Activated CD4-positive, alpha-beta T cell treated with anti-CD3 and anti-CD28 coated beads for 4 hours (primary cell): ENCODE measurements around the gene RCE1.

ENCODE experiments used
- DNase-seq, 2 donors: peaks; one replicate each; pipeline ENCODE4 v3.0.0-alpha.2; 2020

Gene RCE1

DNA sequence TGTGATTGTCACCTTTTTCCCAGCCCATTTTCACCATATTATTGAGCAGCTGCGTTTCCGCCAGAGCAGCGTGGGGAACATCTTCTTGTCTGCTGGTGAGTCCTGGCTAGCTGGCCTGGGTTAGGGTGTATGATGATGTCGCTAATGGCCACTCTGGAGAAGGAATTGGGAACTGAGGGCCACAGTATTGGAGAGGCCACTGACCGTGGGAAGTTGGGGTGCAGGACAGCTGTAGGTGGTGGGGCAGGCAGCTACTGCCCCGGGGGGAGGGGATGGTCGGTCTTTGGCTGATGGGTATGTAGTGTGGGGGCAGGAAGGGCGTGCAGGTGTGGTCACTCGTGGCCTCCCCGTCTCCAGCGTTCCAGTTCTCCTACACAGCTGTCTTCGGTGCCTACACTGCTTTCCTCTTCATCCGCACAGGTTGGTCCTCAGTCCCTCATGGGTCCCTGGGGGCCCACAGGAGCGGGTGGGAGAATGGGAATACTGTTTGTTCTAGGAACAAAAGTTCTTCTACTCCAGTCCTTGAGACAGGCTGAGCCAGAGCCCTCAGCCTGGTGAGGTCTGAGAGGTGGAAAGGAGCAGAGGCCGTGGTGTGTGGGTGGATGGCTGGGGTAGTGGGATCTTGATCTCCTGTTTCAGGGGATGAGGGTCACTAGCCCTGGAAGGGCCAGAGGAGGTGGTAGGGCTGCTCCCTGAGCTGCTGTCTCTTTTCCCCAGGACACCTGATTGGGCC lies 2.1 kb downstream of the RCE1 start:
- no peak for DNase-seq

DNA sequence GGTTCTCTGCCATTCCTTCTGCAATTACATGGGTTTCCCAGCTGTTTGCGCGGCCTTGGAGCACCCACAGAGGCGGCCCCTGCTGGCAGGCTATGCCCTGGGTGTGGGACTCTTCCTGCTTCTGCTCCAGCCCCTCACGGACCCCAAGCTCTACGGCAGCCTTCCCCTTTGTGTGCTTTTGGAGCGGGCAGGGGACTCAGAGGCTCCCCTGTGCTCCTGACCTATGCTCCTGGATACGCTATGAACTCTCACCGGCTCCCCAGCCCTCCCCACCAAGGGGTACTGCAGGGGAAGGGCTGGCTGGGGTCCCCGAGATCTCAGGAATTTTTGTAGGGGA lies 2.6 kb downstream of the RCE1 start:
- no peak for DNase-seq

DNA sequence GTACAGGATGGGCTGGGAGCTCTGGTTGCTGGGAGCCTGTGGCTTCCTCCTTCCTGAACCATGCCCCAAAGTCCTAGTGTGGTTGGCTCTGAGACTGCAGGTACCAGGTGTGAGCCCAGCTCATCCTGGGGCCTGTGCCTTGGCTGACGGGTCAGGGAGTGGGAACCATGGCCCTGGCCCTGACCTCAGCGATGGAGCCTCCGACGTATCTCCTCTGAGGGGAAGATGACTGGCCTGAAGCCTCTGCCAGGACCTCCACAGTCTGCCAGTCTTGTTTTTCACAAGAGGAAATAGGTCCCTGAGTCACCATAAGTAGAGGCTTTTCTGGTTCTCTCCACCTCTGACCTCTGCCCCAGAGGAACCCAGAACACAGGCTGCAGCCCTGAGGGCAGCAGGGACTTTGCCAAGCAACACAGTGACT lies 3.4 kb downstream of the RCE1 start:
- DNase-seq = no peak

DNA sequence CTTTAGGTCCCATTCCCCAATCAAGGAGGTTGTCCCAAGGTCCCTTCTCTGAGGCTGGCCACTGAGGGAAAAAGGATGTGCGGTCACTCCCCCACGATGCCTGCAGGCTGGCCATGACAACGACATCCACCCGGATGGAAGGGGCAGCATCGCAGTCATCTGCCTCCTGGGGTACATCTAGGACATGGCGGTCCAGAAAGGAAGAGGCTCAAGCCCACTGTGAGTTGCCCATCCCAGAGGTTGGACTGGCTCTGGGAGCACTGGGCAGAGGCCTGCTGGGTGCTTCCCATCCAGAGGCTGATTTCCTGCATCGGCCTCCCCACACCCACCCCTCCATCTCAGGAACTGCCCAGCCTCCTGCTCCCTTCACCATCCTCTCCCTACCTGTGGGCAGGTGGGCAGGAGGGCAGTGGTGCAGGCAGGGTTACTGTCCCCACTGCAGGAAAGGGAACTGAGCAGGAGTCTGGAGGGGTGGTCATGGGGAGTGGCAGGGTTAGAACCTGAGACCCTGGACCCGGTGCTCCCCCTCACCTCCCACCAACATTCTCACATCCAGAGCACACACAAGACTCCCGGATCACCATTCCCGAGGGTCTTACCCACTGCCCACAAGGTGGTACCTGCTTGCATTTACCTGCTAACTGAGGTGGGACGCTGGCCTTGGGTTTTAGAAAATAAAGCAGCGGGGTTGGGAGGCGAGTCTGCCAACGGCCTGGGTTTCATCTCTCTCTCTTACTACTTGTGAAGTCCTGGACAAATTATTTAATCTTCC lies 4.4 kb downstream of the RCE1 start:
- DNase-seq = no peak

DNA sequence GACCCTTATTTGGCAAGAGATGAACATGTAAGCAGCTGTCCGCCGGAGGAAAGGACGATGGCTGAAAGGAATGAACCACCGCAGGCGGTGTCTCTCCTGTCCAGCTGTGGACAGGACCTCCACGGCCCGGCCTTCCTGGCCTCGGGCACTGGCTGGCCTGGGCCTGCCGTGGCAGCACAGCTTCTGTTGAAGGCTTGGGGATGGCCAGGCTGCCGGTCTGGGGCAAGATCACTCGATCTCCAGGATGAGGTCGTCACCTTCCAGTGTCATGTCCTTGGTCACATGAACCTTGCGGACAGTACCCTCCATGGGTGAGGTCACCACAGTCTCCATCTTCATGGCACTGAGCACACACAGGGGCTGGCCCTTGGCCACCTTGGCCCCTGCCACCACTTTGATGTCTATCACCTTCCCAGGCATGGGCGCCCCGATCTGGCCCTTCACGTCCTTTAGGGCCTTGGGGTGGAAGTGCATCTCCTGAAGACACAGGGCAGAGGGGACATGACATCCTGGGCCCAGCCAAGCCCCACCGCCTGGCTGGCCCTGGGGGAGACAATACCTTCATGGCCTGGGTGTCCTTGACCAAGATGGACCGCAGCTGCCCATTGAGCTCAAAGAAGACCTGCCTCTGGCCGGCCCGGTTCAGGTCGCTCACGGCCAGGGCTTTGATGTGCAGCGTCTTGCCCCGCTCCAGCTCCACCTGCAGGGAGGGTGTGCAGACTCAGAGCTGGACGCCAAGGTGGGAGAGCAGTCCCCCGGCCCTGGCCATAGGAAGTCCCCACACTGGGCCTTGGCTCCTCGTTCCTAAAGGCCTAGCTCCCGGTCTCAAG lies 5.6 kb downstream of the RCE1 start:
- no peak for DNase-seq

DNA sequence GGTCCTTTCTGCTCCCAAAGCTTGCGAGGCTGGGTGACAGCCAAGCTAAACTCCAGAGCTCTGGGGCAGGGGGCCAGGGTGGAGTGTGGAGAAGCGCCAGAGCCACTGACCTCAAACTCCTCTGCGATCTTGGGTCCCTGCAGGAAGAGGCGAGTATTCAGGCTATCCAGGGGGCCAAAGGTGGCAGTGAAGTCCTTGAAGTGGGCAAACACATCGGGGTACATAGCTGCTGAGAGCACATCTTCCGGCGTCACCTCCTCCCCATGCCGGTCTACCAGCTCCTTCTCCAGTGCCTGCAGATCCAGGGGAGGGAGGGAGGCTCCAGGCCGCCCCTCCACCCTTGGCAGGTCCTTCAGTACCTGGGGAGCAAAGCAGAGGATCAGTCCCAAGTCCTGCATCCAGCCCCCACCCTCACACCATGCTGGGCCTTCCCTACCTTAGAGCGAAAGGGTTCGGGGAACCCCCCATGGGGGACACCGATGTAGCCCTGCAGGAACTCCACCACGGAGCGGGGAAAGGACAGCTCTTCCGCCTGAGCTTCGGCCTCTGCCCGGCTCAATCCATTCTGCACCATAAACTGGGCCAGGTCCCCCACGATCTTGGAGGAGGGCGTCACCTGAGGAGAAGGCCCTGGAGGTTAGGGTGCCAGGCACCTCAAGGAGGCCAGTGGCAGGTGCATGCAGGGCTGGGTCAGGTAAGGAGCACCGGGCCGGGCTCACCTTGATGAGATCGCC lies 6.4 kb downstream of the RCE1 start:
- DNase-seq = no peak

DNA sequence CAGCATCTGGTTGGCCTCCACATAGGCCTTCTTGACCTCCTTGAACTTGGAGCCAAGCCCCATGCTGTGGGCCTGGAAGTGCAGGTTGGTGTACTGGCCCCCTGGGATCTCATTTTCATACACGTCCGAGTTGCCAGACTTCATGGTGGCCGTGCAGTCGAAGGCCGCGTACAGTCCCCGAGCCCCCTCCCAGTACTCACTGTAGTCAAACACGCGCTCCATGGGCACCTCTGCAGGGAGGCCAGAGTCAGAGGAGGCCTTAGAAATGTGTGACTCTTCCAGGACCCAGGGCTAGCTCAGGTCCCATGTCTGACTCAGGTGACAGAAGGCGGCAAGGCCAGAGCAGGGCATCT lies 7.0 kb downstream of the RCE1 start:
- no peak for DNase-seq

DNA sequence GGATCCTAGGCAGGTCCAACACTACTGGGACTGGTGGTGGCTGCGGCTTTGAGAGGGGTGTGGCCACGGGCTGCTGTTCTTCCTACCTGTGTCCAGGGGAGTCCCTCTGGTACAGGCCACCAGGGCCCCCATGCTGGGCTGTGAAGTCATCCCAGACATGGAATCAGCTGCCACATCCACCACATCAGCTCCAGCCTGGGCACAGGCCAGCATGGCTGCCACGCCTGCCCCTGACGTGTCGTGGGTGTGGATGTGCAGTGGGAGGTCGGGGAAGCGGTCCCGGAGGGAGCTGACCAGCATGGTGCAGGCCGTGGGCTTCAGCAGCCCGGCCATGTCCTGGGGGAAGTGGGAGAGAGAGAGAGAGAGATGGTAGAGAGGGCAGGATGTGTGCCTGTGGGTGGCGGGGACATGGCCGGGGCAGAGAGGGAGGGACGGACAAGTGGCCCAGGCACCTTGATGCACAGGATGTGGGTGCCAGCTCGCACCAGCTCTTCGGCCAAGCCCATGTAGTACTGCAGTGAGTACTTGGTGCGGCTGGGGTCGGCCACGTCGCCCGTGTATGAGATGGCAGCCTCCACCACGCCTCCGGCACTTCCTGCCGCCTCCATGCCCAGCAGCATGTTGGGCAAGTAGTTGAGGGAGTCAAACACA lies 7.5 kb downstream of the RCE1 start:
- DNase-seq = no peak

DNA sequence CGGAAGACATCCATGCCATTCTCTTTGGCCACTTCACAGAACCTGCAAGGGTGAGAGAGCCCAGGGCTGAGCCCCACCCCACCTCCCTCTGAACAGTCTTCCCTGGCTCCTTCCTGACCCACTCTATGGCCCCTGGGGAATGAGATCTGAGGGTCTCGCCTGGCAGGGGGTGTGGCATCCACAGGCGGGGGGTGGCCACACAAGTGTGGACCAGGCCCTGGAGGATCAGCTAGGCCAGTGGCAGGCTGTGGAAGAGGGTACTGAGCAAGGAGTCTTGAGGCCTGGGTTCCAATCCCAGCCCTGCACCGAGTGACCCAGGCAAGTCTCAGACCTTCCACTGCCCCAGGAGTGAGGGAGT lies 8.0 kb downstream of the RCE1 start:
- no peak for DNase-seq

DNA sequence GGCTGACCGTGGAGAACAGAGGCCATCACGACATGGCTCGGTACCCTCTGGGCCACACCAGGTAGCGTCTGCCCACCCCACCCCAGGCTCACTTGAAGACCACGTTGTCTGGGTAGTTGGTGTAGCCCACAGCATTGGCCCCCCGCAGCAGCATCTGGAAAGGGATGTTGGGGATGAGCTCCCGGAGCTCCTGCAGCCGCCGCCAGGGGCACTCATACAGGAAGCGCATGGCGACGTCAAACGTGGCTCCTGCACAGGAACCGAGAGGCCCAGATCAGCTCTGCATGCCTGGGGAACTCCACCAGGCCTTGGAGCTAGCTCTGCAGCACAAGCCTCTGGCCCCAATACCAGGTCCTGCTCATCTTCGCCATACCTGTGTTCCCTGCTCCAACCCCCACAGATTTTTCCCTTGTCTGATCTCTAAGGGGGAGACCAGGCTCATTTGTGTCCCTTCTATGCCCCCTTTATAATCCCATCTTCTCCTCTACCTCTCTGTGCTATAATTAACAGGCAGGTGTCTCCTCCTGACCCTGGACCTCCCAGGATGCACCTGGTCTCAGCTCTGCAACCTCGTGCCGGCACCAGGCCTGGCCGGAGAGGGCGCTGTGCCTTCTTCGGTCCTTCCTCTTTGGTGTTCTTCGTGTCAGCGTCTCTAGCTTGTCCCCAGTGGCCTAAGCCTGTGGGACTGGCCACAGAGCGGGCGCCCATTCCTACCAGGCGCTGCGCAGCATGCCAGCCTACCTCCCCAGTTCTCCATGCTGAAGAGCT lies 8.6 kb downstream of the RCE1 start:
- no peak for DNase-seq

DNA sequence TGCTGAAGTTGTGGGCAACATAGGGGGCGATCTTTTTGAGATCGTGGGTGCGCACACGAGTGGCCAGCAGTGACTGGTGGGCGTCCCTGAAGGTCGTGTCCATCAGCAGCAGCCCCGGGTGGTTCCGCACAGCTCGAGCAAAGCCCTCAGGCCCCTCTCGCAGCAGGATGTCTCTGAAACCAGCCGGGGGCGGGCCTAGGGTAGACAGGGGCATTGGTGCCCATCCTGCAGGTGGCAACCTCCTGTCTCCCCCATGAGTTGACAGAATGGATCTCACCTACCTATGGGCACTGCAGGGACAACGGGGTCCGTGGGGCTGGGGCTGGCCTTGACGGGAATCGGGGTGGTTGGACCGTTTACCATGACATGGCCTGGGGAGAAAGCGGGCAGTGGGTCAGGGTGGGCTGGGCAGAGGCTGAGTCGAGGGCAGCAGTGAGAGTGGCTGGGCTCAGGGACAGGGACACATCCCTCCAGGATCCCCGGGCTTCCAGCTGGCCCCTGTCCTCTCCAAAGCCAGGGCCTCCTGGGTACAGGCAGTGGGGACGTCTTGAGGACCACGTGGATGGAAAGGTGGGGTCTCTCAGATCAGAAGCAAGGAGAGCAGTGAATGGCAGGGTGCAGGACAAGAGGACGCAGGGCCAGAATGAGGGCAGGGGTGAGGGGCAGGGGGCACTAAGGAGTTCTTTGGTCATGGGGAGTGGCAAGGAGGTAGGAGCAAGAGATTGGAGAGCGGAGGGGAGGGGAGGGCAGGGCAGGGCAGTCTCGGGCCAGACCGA lies 9.4 kb downstream of the RCE1 start:
- DNase-seq = no peak

DNA sequence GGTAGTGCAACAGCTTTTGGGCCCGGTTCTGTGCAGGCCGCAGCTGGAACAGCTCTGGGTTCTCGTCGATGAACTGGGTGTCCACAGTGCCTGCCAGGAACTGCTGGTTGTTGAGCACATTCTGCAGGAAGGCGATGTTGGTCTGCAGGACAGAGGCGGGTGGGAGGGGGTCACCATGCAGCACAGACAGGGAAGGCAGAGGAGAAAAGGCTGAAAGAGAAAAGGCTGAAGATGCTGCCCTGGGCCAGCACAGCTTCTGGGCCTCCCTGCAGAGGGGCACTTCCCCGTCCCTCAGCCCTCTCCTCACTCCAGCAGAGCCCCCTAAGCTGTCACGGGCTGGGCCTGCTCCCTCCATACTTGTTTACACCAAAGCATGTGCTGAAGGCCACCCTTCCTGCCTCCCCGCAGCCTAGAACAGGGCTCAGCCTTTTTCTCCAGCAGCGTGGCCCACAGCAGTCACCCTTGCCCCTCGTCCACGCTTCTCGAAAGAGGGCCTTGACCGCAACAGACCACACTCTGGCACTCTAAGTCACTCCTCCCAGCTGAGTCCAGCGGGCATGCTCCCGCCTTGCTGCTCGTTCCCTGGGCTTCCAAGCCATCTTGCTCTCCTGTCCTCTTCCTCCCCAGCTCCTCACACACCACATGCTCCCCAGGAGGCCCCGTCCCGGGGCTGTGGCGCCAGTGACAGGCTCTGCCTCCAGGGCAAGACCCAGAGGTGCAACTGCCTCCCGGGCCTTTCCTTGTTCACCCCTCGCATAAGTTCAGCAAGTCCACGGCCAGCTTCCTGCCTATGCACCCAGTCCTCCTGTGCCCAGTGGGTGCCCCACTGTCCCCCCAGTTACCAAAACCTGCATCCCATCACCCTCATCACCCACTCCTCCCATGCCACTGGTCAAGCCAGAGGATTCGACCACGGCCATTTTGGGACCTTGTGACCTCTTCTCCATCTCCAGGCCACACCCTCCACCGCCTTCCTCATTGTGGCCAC lies 10.3 kb downstream of the RCE1 start:
- no peak for DNase-seq

DNA sequence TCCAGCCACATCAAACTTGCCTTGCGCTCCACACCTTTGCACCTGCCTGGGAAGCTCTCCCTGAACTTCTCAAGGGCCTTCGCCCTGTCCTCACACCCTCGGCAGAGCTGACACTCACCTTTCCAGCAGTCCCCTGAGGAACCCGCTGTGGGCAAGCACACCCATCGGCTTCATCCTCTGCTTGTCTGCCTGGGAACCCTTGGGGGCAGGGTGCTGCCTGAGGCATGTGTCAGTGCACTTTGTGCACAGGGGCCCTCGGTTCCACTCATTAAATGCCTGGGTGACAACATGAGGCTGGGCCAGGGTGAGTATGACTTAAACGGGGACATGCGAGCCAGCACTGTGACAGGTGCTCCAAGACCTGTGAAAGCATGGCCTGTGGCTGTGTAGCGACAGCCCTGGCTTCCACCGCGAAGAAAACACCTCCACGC lies 11.0 kb downstream of the RCE1 start:
- no peak for DNase-seq

DNA sequence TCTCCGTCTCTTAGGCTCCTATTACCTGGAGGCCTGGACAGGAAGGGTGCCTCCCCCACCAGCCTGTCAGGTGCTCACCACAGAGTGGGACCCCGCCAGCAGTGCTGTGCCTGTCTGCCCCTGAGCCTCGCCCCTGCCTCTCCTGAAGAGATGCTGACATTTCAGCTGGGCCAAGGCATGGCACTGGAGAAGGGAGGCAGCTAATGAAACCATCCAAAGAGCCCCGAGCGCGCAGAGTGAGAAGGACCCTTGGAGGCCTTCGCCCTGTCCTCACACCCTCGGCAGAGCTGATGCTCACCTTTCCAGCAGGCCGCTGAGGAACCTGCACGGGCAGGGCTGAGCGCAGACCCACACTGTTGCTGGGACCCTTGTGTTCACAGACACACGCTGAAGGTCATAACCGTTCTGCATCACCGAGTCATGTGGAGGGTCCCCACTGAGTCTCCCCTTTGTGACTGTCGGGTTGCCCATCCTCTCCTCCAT lies 11.5 kb downstream of the RCE1 start:
- DNase-seq = no peak

DNA sequence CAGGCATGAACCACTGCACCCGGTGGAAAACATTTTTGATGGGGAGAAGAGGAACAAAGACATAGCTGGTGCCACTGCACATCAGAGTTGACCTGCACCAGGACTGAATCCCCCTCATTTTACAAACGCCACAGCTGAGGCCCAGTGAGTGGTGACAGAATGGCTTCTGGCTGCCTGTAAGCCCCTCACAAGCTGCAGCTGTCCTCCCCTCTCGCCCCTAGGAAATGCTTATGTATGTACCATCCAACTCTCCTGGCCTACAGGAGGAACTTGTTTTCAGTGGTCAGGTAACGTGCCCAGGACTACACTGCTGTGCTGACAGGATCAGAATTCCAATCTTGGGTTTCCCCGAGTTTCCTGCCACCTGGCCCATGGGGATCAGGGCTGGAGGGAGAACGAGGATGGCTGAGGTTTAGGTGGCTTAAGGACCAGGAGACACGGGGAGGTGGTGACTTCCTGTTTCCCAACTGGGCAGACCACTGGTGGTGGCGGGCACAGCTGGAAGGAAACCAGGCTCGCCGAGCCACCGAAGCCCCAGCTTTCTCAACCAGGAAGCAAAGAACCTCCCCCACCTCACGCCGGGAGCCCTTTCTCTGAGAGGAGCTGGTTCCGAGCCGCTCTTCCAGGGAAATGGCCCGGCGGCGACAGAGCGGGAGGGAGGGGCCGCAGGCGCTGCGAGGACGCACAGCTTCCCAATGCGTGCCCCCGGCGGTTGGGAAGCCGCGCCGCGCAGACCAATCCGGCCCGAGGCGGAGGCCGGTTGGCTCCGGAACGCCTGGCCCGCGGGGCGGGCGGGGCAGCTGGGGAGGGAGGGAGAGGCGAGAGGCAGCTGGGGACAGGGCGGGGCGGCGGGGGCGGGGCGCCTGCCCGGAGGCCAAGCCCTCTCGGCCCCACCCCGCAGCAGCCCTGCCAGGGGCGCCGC lies 12.6 kb downstream of the RCE1 start:
- no peak for DNase-seq

DNA sequence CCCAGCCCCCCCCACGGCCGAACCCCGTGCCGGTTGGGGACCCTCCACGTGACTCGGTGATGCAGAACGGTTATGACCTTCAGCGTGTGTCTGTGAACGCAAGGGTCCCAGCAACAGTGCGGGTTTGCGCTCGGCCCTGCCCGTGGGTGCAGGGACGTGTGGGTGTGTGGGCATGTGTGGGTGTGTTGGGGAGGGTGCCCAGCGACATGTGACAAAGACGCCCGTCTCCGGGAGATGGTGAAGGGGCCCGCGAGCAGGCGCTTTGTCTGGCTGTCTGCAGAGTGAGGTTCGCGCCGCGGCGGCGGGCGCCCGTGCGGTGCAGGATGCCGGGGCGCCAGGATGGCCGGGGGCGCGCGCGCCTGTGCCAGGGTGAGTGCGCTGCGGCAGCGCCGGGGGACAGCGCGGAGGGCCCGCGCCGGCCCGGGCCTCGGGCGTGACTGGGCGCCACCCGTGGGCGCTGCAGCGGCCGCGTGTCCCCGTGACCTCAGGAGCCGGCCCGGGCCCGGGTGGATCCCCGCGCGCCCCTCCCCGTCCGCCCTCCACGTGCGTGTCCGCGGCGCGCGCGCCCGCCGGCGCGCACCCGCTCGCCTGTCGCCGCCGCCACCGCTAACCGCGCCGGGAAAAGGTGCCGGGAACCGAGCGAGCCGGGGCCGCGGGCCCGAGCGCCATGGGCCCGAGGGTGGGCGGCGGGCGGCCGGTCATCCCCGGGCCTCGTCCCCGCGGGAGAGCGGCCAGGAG lies 13.4 kb downstream of the RCE1 start, which contains the start of gene LRFN4:
Gene LRFN4, plus strand, starts transcription at position 569 of the 738 bp plus-strand sequence. CDS start 681 bp downstream, outside the sequence.
- peak; percentile 60 to 73 for DNase-seq

DNA sequence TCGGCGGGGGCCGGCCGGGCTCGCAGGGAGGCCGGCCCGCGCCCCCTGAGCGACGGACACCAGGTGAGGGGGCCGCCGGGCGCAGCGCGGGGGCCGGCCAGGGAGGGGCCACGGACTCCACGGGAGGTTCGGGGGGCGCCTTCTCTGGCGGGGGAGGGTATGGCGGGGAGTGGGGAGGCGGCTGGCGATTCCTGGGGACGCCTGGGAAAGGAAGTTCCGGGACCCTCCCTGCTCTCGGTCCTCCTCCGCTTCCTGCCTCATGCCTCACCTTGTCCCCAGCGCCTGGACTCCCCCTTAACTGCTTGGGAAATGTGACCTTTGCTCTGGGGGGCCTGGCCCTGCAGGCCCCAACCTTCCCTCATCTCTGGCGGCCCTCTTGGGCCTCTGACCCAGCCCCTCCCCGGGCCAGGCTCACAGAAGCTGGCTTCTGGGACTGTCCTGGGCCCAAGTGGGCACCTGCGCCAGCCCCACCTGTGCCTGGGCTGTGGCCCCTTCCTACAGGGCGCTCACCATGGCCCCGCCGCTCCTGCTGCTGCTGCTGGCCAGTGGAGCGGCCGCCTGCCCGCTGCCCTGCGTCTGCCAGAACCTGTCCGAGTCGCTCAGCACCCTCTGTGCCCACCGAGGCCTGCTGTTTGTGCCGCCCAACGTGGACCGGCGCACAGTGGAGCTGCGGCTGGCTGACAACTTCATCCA lies 14.1 kb downstream of the RCE1 start:
- no peak for DNase-seq
